Measurements from ENCODE around the gene TMEM151A. TPM values are rescaled to one million over a fixed set of nuclear protein-coding genes. Genes with fewer than 3 reads are reported as not detected.

Gene TMEM151A
- total and polyA plus RNA-seq, 2 of the 4 experiments (the other 2 are of a cell fraction) = 0.03 TPM; not detected in 1

DNA sequence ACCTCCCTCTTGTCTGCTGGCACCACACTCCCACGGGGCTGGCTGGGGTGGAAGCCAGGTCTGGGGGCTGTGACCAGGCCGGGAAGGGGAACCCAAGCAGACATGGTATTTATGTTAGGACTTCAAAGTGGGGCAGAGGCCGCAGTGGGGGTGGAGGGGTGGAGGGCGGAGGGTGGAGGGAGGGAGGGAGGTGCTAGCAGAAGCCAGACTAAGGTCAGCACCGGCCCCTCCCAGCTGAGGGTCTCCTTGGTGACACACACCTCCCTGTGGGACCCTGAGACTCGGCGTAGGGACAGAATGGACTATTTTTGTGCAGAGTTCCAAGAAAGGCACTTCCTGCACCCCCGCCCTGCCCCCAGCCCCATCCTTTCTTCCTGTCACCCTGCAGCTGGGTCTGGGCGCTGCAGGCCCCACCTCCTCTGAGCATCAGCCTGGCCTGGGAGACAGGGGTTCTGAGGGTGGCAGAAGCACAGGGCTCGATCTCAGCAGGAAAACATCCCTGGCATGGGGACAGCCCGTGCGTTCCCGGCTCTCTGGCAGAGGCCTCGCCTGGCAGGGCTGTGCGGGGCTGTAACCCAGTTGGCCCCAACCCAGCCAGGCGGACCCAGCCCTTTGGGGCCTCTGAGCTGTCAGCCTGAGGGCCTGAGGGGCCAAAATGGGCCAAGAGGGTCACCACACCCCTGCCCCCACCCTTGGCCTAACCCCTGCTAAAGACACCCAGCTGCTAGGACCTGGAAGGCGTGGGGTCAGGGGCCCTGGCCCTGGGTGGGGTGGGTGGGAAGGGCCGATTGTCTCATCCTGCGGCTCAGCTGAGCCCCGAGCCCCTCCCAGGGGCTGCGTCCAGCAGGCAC is 34.8 kb downstream of the TMEM151A start:
- H2AK5ac ChIP-seq (ENCODE audit: low read depth, low read length) = peak overlapping the region; percentile 100
- H3K4me2 ChIP-seq (ENCODE audit: low read depth, low read length) = peak overlapping the region; percentile 13; the same call in 1 of the 2 replicates
- peak overlapping the region; percentile 100 for H2BK120ac ChIP-seq (ENCODE audit: low read depth, low read length)
- H3K9me1 ChIP-seq (ENCODE audit: insufficient read depth, low read length) = peaks cover 29% of the 10 kb centered on the region
- intact Hi-C loops (cut with micrococcal nuclease) (no loop called here), in situ Hi-C loops (cut with MboI; ENCODE audit: low sequenced_read_pairs) (no loop called here), dilution Hi-C loops (cut with HindIII; ENCODE audit: low sequenced_read_pairs, unreplicated experiment) (no loop called here)
- peaks cover 1% of the 10 kb centered on the region for H3K36me3 ChIP-seq (ENCODE audit: control insufficient read depth, insufficient read depth, low read length)
- 0% methylated on average over 5 of the region's 21 CpGs; no CpG with 5 or more reads in 1 of the 2 experiments for WGBS, 2 experiments (ENCODE audit: extremely low coverage in 2 of 2, insufficient read length in 1 of 2)
- no peaks in the 10 kb centered on the region for H3K27me3 ChIP-seq (ENCODE audit: control insufficient read depth, insufficient read depth, low read length)
- H4K91ac ChIP-seq (ENCODE audit: insufficient read depth, low read depth, low read length) = peak overlapping the region; percentile 100
- peak overlapping the region; percentile 88 for H4K5ac ChIP-seq (ENCODE audit: low read depth, low read length)
- peak overlapping the region; percentile 100 for H3K14ac ChIP-seq (replicated peaks; ENCODE audit: low read depth, low read length)
- H3K4ac ChIP-seq (ENCODE audit: low read depth, low read length) = peak overlapping the region; percentile 100
- peak; percentile 33; the same call in 1 of the 2 replicates for TF ChIP-seq BHLHE40 (IDR thresholded peaks at IDR 0.05; ENCODE audit: low read depth, low read length)
- TF ChIP-seq POLR2A (IDR thresholded peaks at IDR 0.05; ENCODE audit: low read depth, low read length) = no peak
- TF ChIP-seq FOS (IDR thresholded peaks at IDR 0.05; ENCODE audit: low read depth, low read length) = no peak
- no peak overlapping the region for H3K4me3 ChIP-seq (ENCODE audit: insufficient read depth, low read depth, low read length)
- ChIA-PET CTCF (interaction anchor here (0.6 to 1.0 kb wide), 4 partner anchors 13 to 62 kb away, joined by 4 read pairs; no protein-coding TSS in a partner anchor), POLR2A (ENCODE audit: unreplicated experiment) (interaction anchor here (0.5 to 1.1 kb wide), 10 partner anchors 8 to 827 kb away, joined by 3 to 18 read pairs (median 4); partner anchors contain the start of genes CD248, RIN1, RNASEH2C and YIF1A)
- peak; percentile 54 for ATAC-seq (ENCODE audit: low read depth)
- DNase-seq = no peak
- no peaks in the 10 kb centered on the region for H4K20me1 ChIP-seq (ENCODE audit: insufficient read depth, low read length)
- peak overlapping the region; percentile 100 for H2BK5ac ChIP-seq (ENCODE audit: low read depth, low read length, poor library complexity, severe bottlenecking)
- H2AFZ ChIP-seq (replicated peaks; ENCODE audit: low read length, poor library complexity) = peak overlapping the region; percentile 96
- peak overlapping the region; percentile 88 for H3K18ac ChIP-seq (ENCODE audit: low read depth, low read length)
- H3K4me1 ChIP-seq (ENCODE audit: control insufficient read depth, insufficient read depth, low read length) = peaks cover 43% of the 10 kb centered on the region
- H2BK20ac ChIP-seq (ENCODE audit: low read depth, low read length) = peak overlapping the region; percentile 100
- BruUV-seq (replicated peaks) = no TSS peak
- no peaks in the 10 kb centered on the region for H3K9me3 ChIP-seq (ENCODE audit: control insufficient read depth, insufficient read depth, low read length)
- H3K27ac ChIP-seq (ENCODE audit: insufficient read depth, low read length) = peak overlapping the region; percentile 95
- peak overlapping the region; percentile 100 for H2BK15ac ChIP-seq (ENCODE audit: low read depth, low read length)
- peak overlapping the region; percentile 100 for H2AK9ac ChIP-seq (replicated peaks; ENCODE audit: low read depth, low read length, poor library complexity)
- peak overlapping the region; percentile 90; the same call in 1 of the 2 replicates for H3K56ac ChIP-seq (ENCODE audit: extremely low read depth, insufficient read depth, low read length)
- H3K23ac ChIP-seq (ENCODE audit: low read depth, low read length) = peak overlapping the region; percentile 93
- peak overlapping the region; percentile 81 to 100 for H4K8ac ChIP-seq (ENCODE audit: low read depth in 2 of 2, low read length in 2 of 2)
- peak overlapping the region; percentile 56 for H3K9ac ChIP-seq (ENCODE audit: low read depth, low read length)
- peaks cover 0 to 38% of the 10 kb centered on the region in 2 experiments; a peak in 3 of 4 replicates for H3K79me1 ChIP-seq (ENCODE audit: low read depth in 1 of 2, low read length in 2 of 2)

Data from IMR-90 (cell line).